GM12801 (cell line): Measurements from ENCODE around the gene GPI.

Experiments used
- TF ChIP-seq, protein P1 (sequence below): IDR thresholded peaks from one replicate; pipeline ENCODE4 v1.5.1; 2011; ENCODE audit warnings: control low read depth; ENCODE audit not compliant: insufficient read length; ENCODE audit errors: extremely low read depth

Gene GPI

DNA sequence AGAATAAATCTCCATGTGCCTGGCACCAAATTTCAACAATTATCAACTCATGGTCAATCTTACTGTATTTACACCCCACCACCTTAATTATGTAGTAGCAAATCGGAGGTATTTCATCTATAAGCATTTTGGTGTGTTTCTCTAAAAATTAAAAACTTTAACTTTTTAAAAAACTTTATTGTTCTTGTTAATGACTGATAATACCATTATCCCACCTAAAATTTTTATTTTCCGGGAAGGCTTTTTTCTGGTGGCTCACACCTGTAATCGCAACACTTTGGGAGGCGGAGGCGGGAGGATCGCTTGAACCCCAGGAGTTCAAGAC lies 38.8 kb downstream of the GPI start:
- TF ChIP-seq, protein P1, sequence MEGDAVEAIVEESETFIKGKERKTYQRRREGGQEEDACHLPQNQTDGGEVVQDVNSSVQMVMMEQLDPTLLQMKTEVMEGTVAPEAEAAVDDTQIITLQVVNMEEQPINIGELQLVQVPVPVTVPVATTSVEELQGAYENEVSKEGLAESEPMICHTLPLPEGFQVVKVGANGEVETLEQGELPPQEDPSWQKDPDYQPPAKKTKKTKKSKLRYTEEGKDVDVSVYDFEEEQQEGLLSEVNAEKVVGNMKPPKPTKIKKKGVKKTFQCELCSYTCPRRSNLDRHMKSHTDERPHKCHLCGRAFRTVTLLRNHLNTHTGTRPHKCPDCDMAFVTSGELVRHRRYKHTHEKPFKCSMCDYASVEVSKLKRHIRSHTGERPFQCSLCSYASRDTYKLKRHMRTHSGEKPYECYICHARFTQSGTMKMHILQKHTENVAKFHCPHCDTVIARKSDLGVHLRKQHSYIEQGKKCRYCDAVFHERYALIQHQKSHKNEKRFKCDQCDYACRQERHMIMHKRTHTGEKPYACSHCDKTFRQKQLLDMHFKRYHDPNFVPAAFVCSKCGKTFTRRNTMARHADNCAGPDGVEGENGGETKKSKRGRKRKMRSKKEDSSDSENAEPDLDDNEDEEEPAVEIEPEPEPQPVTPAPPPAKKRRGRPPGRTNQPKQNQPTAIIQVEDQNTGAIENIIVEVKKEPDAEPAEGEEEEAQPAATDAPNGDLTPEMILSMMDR, result no peak

DNA sequence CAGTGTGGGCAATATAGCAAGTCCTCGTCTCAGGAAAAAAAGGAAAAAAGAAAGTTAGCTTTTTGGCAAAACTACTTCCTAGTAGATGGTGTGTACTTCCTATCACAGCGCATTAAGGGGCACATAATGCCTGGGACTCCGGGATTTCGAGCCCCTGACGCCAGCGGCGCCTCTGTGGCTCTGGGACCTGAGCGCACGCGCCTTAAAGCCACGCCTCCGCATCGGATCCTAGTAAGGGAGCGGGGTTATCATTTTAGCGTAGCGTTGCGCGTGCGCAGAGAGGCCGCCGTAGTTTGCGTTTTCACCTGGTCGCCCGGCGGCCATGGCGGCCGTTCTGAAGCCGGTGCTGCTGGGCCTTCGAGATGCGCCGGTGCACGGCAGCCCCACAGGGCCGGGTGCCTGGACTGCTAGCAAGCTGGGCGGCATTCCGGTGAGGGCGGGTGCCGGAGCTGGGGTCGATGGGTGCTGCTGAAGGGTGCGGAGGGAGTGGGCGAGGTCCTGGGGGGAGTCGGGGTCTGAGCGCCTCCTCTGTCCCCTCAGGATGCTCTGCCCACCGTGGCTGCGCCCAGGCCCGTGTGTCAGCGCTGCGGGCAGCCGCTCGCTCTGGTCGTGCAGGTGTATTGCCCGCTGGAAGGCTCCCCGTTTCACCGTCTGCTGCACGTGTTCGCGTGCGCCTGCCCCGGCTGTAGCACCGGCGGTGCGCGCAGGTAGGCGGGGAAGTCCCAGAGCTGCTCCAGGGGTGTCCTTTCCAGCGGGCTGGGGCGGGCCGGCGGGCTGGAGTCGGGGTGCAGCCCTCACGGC lies 39.3 kb downstream of the GPI start, which contains the start of gene PDCD2L:
Gene PDCD2L, plus strand, starts transcription at position 291 of the 801 bp plus-strand sequence. Its CDS starts 32 bp downstream, at position 323.
- TF ChIP-seq, protein P1, result no peak

DNA sequence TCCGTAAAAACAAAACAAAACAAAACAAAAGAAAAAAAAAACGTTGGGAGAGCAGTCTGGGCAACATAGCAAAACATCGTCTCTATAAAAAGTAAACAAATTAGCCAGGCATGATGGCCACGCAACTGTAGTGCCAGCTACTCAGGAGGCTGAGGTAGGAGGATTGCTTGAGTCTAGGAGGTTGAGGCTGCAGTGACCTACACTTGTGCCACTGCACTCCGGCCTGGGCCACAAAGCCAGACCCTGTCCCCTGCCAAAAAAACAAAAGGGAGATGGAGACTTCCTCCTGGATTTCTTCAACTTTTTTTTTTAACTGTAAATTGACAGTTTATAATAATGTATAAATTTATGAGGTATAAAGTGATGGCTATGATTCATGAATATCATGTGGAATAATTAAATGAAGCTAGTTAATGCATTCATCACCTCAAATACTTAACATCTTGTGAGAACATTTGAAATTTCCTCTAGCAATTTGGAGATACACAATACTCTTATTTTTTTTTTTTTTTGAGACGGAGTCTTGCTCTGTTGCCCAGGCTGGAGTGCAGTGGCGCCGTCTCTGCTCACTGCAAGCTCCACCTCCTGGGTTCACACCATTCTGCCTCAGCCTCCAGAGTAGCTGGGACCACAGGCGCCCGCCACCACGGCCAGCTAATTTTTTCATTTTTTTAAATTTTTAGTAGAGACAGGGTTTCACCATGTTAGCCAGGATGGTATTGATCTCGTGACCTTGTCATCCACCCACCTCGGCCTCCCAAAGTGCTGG lies 41.1 kb downstream of the GPI start:
- TF ChIP-seq, protein P1, result no peak

DNA sequence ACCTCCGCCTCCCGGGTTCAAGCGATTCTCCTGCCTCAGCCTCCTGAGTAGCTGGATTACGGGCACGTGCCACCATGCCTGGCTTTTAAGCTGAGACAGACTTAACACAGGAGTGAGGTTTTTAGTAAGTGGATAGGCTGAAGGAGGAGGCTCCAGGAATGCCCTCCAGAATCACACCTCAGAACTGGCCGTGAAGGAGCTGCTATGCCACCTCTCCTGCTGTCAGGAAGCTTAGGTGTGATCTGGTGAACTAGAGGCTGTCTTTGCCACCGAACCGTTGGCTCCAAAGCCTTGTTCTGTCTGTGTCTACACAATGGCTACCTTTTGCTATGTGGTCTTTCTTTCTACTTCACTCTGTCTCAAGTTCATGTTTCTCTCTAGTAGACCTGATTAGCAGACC lies 43.4 kb downstream of the GPI start:
- TF ChIP-seq, protein P1, result no peak

DNA sequence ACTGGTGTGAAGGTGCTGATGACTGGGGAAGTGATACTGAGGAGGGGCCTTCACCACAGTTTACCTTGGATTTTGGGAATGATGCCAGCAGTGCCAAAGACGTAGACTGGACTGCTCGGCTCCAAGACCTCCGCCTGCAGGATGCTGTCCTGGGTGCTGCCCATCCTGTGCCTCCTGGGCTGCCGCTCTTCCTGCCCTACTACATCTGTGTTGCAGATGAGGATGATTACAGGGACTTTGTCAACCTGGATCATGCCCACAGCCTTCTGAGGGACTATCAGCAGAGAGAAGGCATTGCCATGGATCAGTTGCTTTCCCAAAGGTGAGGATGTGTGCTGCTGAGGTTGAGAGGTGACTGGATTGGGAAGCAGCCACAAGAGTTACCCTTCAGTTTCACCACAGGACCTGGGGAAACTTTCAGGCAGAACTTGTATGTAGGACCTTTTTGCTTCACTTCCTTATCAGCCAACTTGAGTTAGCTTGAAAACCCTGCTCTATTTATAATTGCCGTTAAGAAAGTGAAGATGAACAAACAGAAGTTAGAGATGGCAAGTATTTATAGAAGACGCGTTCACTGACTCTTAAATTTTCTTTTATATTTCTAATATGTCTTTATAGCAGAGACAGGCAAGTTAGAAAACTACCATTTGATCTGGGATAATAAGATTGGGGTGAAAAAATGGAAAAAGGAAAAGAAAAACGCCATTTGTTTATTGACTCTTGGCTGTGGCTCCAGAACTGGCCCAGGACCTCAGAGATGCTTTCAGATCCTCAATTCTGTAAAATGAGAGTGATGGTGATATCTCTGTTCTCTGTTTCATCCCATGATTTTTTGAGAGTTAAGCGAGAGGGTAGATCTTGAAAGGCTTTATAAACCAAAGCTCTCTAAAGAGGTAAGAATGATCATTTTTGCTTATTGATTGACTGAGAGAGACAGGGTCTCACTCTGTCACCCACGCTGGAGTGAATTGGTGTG lies 44.5 kb downstream of the GPI start:
- TF ChIP-seq, protein P1, result no peak

DNA sequence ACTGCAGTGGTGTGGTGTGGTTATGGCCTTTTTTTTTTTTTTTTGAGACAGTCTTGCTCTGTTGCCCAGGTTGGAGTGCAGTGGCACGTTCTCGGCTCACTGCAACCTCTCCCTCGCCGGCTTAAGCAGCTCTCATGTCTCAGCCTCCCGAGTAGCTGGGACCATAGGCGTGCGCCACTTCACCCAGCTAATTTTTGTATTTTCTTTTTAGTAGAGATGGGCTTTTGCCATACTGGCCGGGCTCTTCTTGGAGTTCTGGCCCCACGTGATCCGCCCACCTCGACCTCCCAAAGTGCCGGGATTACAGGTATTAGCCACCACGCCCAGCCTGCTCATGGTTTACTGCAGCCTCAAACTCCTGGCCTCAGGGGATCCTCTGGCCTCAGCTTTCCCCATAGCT lies 46.2 kb downstream of the GPI start:
- TF ChIP-seq, protein P1, result no peak
